HepG2 (cell line): ENCODE results near the gene LGALS3. TPM values are rescaled to one million over a fixed set of nuclear protein-coding genes. Genes with fewer than 3 reads are reported as not detected.
A peak's percentile ranks its signal among the peaks of the same experiment; 100 is the strongest.

Experiments used
- ATAC-seq: fragments of 200-7000 bp; cut with Tn5 transposase; 3 replicates; pipeline ENCODE4 v1.9.1; 2020; ENCODE audit warnings: mild to moderate bottlenecking, moderate library complexity
- Bru-seq: library from RNA; stranded (reverse); fragments of 400-500 nt; gene quantifications from one replicate; lab custom pipeline; 2021; lab: Mats Ljungman, UMichigan
- BruChase-seq, 2 experiments: library from RNA; stranded (reverse); fragments of 400-500 nt; gene quantifications; one replicate each; lab custom pipeline; 2021; lab: Mats Ljungman, UMichigan
- BruUV-seq: library from RNA; stranded (reverse); fragments of 400-500 nt; replicated peaks from 2 replicates; lab custom pipeline; 2021; lab: Mats Ljungman, UMichigan
- CTCF ChIA-PET: fragments of 300-600 bp; formaldehyde crosslinking; extraction: SDS; loops from one replicate; lab custom pipeline; 2021; ENCODE audit warnings: low total read pairs, inconsistent platforms, low intra/inter-chr PET ratio; lab: Yijun Ruan, JAX
- POLR2A ChIA-PET: fragments of 350-600 bp; sonication (Branson Sonifier 250); formaldehyde crosslinking; loops from one replicate; lab custom pipeline; 2020; ENCODE audit warnings: antibody characterized with exemption, inconsistent platforms; lab: Yijun Ruan, JAX
- DNase-seq: peaks from one replicate; pipeline ENCODE4 v3.0.0-alpha.2; 2015; ENCODE audit warnings: low spot score
- FAIRE-seq: peaks from 3 replicates; lab custom pipeline; 2011; peaks lifted over from hg19 to GRCh38; lab: Jason Lieb, UNC
- H2AFZ ChIP-seq: one replicate; pipeline ENCODE4 v1.6.1; 2011; ENCODE audit warnings: low read length, inconsistent platforms
- H3K27ac ChIP-seq: fragments of 300-600 bp; 3 replicates; pipeline ENCODE4 v1.8.0; 2011; ENCODE audit warnings: mixed run types, mild to moderate bottlenecking, mixed read lengths, low read length, inconsistent platforms; ENCODE audit not compliant: insufficient read depth; ENCODE audit errors: extremely low read length
- H3K27me3 ChIP-seq, 2 experiments: fragments of 200-600 bp in 1 of 2; 2 replicates in 1 of 2; 3 replicates in 1 of 2; pipeline versions ENCODE4 v1.6.0 to v1.8.0; 2011; ENCODE audit warnings: low read length in 2 of 2, mild to moderate bottlenecking in 2 of 2, moderate library complexity in 2 of 2, inconsistent platforms in 1 of 2; ENCODE audit not compliant: insufficient read depth in 2 of 2, control insufficient read depth in 1 of 2
- H3K36me3 ChIP-seq, 2 experiments: fragments of 200-600 bp in 1 of 2; replicated peaks in 1 of 2; 2 replicates in 1 of 2; 3 replicates in 1 of 2; pipeline versions ENCODE4 v1.5.1 to v1.8.0; 2011; ENCODE audit warnings: low read length in 2 of 2, inconsistent platforms in 1 of 2; ENCODE audit not compliant: insufficient read depth in 2 of 2, control insufficient read depth in 1 of 2
- H3K4me1 ChIP-seq: 2 replicates; pipeline ENCODE4 v1.5.1; 2012; ENCODE audit warnings: low read length, inconsistent platforms; ENCODE audit not compliant: insufficient read depth
- H3K4me2 ChIP-seq: 2 replicates; pipeline ENCODE4 v1.6.0; 2011; ENCODE audit warnings: low read depth, low read length, inconsistent platforms
- H3K4me3 ChIP-seq, 3 experiments: fragments of 200-600 bp in 1 of 3; sonication (generic), shearing (Covaris generic) in 1 of 3; replicated peaks in 1 of 3; 2 replicates each; pipeline ENCODE4 v1.5.1; 2011 to 2016; ENCODE audit warnings: low read length in 3 of 3, inconsistent platforms in 2 of 3, low read depth in 2 of 3, mild to moderate bottlenecking in 2 of 3, control low read depth in 1 of 3, mixed read lengths in 1 of 3; ENCODE audit not compliant: insufficient read depth in 1 of 3
- H3K79me2 ChIP-seq: one replicate; pipeline ENCODE4 v1.6.1; 2011; ENCODE audit warnings: low read length, inconsistent platforms; ENCODE audit not compliant: insufficient read depth
- H3K9ac ChIP-seq: 2 replicates; pipeline ENCODE4 v1.6.0; 2011; ENCODE audit warnings: mild to moderate bottlenecking, low read depth, low read length, inconsistent platforms; ENCODE audit not compliant: insufficient read depth
- H3K9me3 ChIP-seq: 2 replicates; pipeline ENCODE4 v1.5.1; 2012; ENCODE audit warnings: mild to moderate bottlenecking, low read length
- H4K20me1 ChIP-seq: 2 replicates; pipeline ENCODE4 v1.6.0; 2011; ENCODE audit warnings: inconsistent platforms, mild to moderate bottlenecking, low read length, moderate library complexity; ENCODE audit not compliant: insufficient read depth
- ATAD3A ChIP-seq: sonication (generic); formaldehyde crosslinking; IDR thresholded peaks from 2 replicates; pipeline ENCODE4 v1.4.0; 2020; ENCODE audit warnings: missing genetic modification reagents
- ATF6 ChIP-seq: sonication (generic); formaldehyde crosslinking; conservative IDR thresholded peaks from 2 replicates; pipeline ENCODE4 v1.4.0; 2020; ENCODE audit warnings: missing genetic modification reagents
- ELK4 ChIP-seq: sonication (generic); formaldehyde crosslinking; IDR thresholded peaks from 2 replicates; pipeline ENCODE4 v1.9.0; 2021; ENCODE audit warnings: missing genetic modification reagents, borderline replicate concordance
- HOXA9 ChIP-seq: sonication (generic); formaldehyde crosslinking; IDR thresholded peaks from 2 replicates; pipeline ENCODE4 v1.8.1; 2022; ENCODE audit warnings: missing genetic modification reagents, mild to moderate bottlenecking, moderate library complexity, borderline replicate concordance
- MYNN ChIP-seq: sonication (generic); formaldehyde crosslinking; IDR thresholded peaks from 2 replicates; pipeline ENCODE4 v1.4.0; 2020; ENCODE audit warnings: mild to moderate bottlenecking, low read depth, missing genetic modification reagents
- RAD21 ChIP-seq: fragments of 450-650 bp; formaldehyde crosslinking; IDR thresholded peaks from 2 replicates; pipeline ENCODE4 v1.5.0; 2020; ENCODE audit warnings: mild to moderate bottlenecking
- SOX13 ChIP-seq, 3 experiments: fragments of 450-650 bp in 1 of 3; sonication (generic) in 1 of 3; formaldehyde crosslinking in 1 of 3; IDR thresholded peaks in 2 of 3; conservative IDR thresholded peaks in 1 of 3; 2 replicates each; pipeline versions ENCODE4 v1.5.0 to v1.6.1; 2016 to 2020; ENCODE audit warnings: antibody characterized with exemption in 1 of 3, mild to moderate bottlenecking in 1 of 3, missing compliant biosample characterization in 1 of 3, missing genetic modification reagents in 1 of 3, moderate library complexity in 1 of 3
- SP2 ChIP-seq: sonication (generic); formaldehyde crosslinking; IDR thresholded peaks from 2 replicates; pipeline ENCODE4 v1.5.1; 2020; ENCODE audit warnings: mild to moderate bottlenecking, missing genetic modification reagents
- SP4 ChIP-seq: sonication (generic); formaldehyde crosslinking; IDR thresholded peaks from 2 replicates; pipeline ENCODE4 v1.8.1; 2023; ENCODE audit warnings: mild to moderate bottlenecking, missing genetic modification reagents
- ZBTB34 ChIP-seq: sonication (generic); formaldehyde crosslinking; IDR thresholded peaks from 2 replicates; pipeline ENCODE4 v1.8.0; 2022; ENCODE audit warnings: mild to moderate bottlenecking, missing genetic modification reagents
- ZNF143 ChIP-seq: sonication (generic); formaldehyde crosslinking; IDR thresholded peaks from 2 replicates; pipeline ENCODE4 v1.4.0; 2020; ENCODE audit warnings: missing genetic modification reagents
- ZNF331 ChIP-seq: sonication (generic); formaldehyde crosslinking; IDR thresholded peaks from 2 replicates; pipeline ENCODE4 v1.4.0; 2020; ENCODE audit warnings: missing genetic modification reagents
- WGBS: methylation state at CpG from one replicate; pipeline ENCODE4 v1.1.6; 2017; ENCODE audit warnings: low lambda C conversion rate; 5-methylcytosine and 5-hydroxymethylcytosine counted together
- in situ Hi-C: cut with HindIII; loops from 2 replicates; pipeline ENCODE4 v1.10.0; 2017; ENCODE audit warnings: low pct_unique_long_range_greater_than_20kb; ENCODE audit not compliant: extremely low pct_ligation_motif_present
- intact Hi-C: fragments of 100-400 bp; cut with micrococcal nuclease; formaldehyde crosslinking; loops from one replicate; pipeline ENCODE4 v1.10.0; 2022; ENCODE audit not compliant: unreplicated experiment
- long read RNA-seq, 2 experiments: library from RNA in 1 of 2; library from polyadenylated mRNA in 1 of 2; stranded (forward) in 1 of 2; unstranded in 1 of 2; transcript quantifications; one replicate each; pipeline ENCODE4 v2.0.0, GENCODE V29; 2019 to 2022
- polyA minus RNA-seq, 3 experiments: library from RNA; depleted of rRNA, polyadenylated mRNA; stranded (reverse); fragments of >200 nt; gene quantifications; 2 replicates each; pipeline ENCODE4 v1.2.3, GENCODE V29; 2011; ENCODE audit warnings: low replicate concordance in 1 of 3
- polyA plus RNA-seq, 8 experiments: library from polyadenylated mRNA; depleted of rRNA in 3 of 8; stranded (reverse) in 7 of 8; unstranded in 1 of 8; fragments of >200 nt; fragmentation: Illumina TruSeq in 4 of 8; extraction: Trizol in 4 of 8; gene quantifications; 2 replicates each; pipeline versions ENCODE4 v1.2.1 to v1.2.3, GENCODE V29; 2011 to 2016; ENCODE audit warnings: low read depth in 4 of 8, missing spikeins in 1 of 8, mixed read lengths in 1 of 8; ENCODE audit not compliant: insufficient read depth in 1 of 8
- total RNA-seq, 5 experiments: library from RNA; depleted of rRNA; stranded (reverse); fragments of >200 nt; fragmentation: Illumina TruSeq; extraction: Trizol; gene quantifications; 2 replicates each; pipeline ENCODE4 v1.2.3, GENCODE V29; 2016; ENCODE audit warnings: low read depth in 1 of 5

Gene LGALS3
- 5.0 and 6.3 TPM in 2 replicates for total RNA-seq (2016; rRNA removed; fragmentation: Illumina TruSeq; extraction: Trizol)
- 2.6 and 3.6 TPM in 2 replicates for total RNA-seq (2016; cell fraction: cytosol; rRNA removed; fragmentation: Illumina TruSeq; extraction: Trizol; ENCODE audit: low read depth)
- total RNA-seq (2016; cell fraction: insoluble cytoplasmic fraction; rRNA removed; fragmentation: Illumina TruSeq; extraction: Trizol) = 6.6 and 7.4 TPM in 2 replicates
- total RNA-seq (2016; cell fraction: membrane; rRNA removed; fragmentation: Illumina TruSeq; extraction: Trizol) = 2.7 and 2.8 TPM in 2 replicates
- total RNA-seq (2016; cell fraction: nucleus; rRNA removed; fragmentation: Illumina TruSeq; extraction: Trizol) = 2.9 TPM in 2 replicates
- 92.2 and 97.4 TPM in 2 replicates for polyA plus RNA-seq (2011; rRNA removed)
- polyA plus RNA-seq (2011; cell fraction: cytosol; rRNA removed) = 78.8 and 85.7 TPM in 2 replicates
- polyA plus RNA-seq (2011; cell fraction: nucleus; rRNA removed) = 48.6 and 48.9 TPM in 2 replicates
- polyA plus RNA-seq (2012) = 16.0 and 39.9 TPM in 2 replicates
- 5.0 and 5.9 TPM in 2 replicates for polyA plus RNA-seq (2016; cell fraction: cytosol; fragmentation: Illumina TruSeq; extraction: Trizol; ENCODE audit: low read depth)
- 10.5 and 10.8 TPM in 2 replicates for polyA plus RNA-seq (2016; cell fraction: insoluble cytoplasmic fraction; fragmentation: Illumina TruSeq; extraction: Trizol; ENCODE audit: low read depth)
- 3.3 TPM in 2 replicates for polyA plus RNA-seq (2016; cell fraction: membrane; fragmentation: Illumina TruSeq; extraction: Trizol; ENCODE audit: low read depth)
- polyA plus RNA-seq (2016; cell fraction: nucleus; fragmentation: Illumina TruSeq; extraction: Trizol; ENCODE audit: insufficient read depth, low read depth) = 6.0 and 6.6 TPM in 2 replicates
- polyA minus RNA-seq (2011; rRNA and poly(A)+ RNA removed; ENCODE audit: low replicate concordance) = 42.0 and 143 TPM in 2 replicates
- 30.7 and 33.1 TPM in 2 replicates for polyA minus RNA-seq (2011; cell fraction: cytosol; rRNA and poly(A)+ RNA removed)
- 12.0 and 17.0 TPM in 2 replicates for polyA minus RNA-seq (2011; cell fraction: nucleus; rRNA and poly(A)+ RNA removed)
- Bru-seq, nascent RNA = percentile 47 among the genes with signal in this experiment
- BruChase-seq, experiment 1, labeled RNA remaining after a 6-hour chase = percentile 53 among the genes with signal in this experiment
- BruChase-seq, experiment 2, labeled RNA remaining after a 2-hour chase = percentile 47 among the genes with signal in this experiment
- long read RNA-seq, experiment 1, transcript LGALS3-201 (6 exons, 1,146 nt) = major isoform, 103 of 127 reads
- long read RNA-seq, experiment 1, transcript LGALS3-207 (4 exons, 1,734 nt) = minor isoform, 9 of 127 reads
- long read RNA-seq, experiment 1, partial matches to known transcripts = 7 of 127 reads
- long read RNA-seq, experiment 1, other reads (novel, unspliced or antisense) = 8 of 127 reads
- long read RNA-seq, experiment 2, transcript LGALS3-201 (6 exons, 1,146 nt) = major isoform, 20 of 32 reads
- long read RNA-seq, experiment 2, partial matches to known transcripts = 5 of 32 reads
- long read RNA-seq, experiment 2, other reads (novel, unspliced or antisense) = 4 of 32 reads

- Histone ChIP-seq H3K9me3 (no peaks in the 10 kb centered on the region), H3K4me1 (peaks cover 32% of the 10 kb centered on the region), H3K27ac (no peak within 1 kb of the TSS), H2AFZ (no peak within 1 kb of the TSS), H3K27me3 (peaks cover 2 to 14% of the 10 kb centered on the region in 2 experiments; a peak in 3 of 5 replicates), H3K36me3 (0 out of 5 replicates have a peak, but pooled peaks cover 0 to 3% of the 10 kb centered on the region in 2 experiments), H3K4me3 (peak within 1 kb of the TSS; percentile 69 to 78 (median 76)), H3K79me2 (peaks cover 8% of the 10 kb centered on the region), H3K4me2 (peak within 1 kb of the TSS; percentile 92), H4K20me1 (no peaks in the 10 kb centered on the region), H3K9ac (peak within 1 kb of the TSS; percentile 66)
- ChIA-PET POLR2A (interaction anchor here (0.7 to 2.4 kb wide), 3 partner anchors 21 to 51 kb away, joined by 3 to 19 read pairs (median 11); no protein-coding TSS in a partner anchor), CTCF (no interaction called here)
- WGBS = no CpG with 5 or more reads among the region's 50 CpGs
- ATAC-seq (peak; percentile 81), DNase-seq (no peak), FAIRE-seq (no peak)
- intact Hi-C loops (loop anchor here (1.0 to 2.0 kb wide), 3 partner anchors 14 to 40 kb away; no protein-coding TSS in a partner anchor), in situ Hi-C loops (no loop called here)
- no TSS peak for BruUV-seq
- no peak for TF ChIP-seq ATAD3A (CRISPR knock-in tag)
- TF ChIP-seq SP2 (CRISPR knock-in tag) = no peak
- TF ChIP-seq HOXA9 (CRISPR knock-in tag) = no peak
- no peak for TF ChIP-seq ELK4 (CRISPR knock-in tag)
- no peak for TF ChIP-seq SOX13 (IDR thresholded peaks at IDR 0.05)
- TF ChIP-seq SOX13 (CRISPR knock-in tag; conservative IDR thresholded peaks at IDR 0.05 in 1 of 2, IDR thresholded peaks at IDR 0.05 in 1 of 2) = no peak
- TF ChIP-seq ZBTB34 (CRISPR knock-in tag) = no peak
- TF ChIP-seq ATF6 (CRISPR knock-in tag) = no peak
- no peak for TF ChIP-seq ZNF143
- TF ChIP-seq SP4 (CRISPR knock-in tag) = 0 out of 2 replicates have a peak, but pooled peaks have one; percentile 10
- 0 out of 2 replicates have a peak, but pooled peaks have one; percentile 31 for TF ChIP-seq RAD21 (CRISPR knock-in tag)
- TF ChIP-seq ZNF331 (CRISPR knock-in tag) = no peak
- no peak for TF ChIP-seq MYNN (CRISPR knock-in tag)
These were observed at the start of gene LGALS3 for GRCh38 chr14:55129086-55129427. LGALS3 (plus strand) TSS chr14:55129252; CDS start chr14:55137374, 8,122 bp downstream.
